IPS DF 6.9 (cell line): ENCODE measurements around the gene ADI1.
"Not testable (repeated sequence)": the region's sequence is repeated elsewhere in the genome, so short reads cannot be mapped to it uniquely, and the experiment has no call there.

Source experiments
- DNase-seq: peaks from one replicate; pipeline ENCODE4 v3.0.0-alpha.2; 2013; ENCODE audit warnings: low read depth, low spot score
- H3K27ac ChIP-seq: one replicate; pipeline ENCODE4 v1.5.1; 2013; ENCODE audit warnings: low read length, control low read depth
- H3K27me3 ChIP-seq: 2 replicates; pipeline ENCODE4 v1.6.1; 2013; ENCODE audit warnings: mild to moderate bottlenecking, low read length; ENCODE audit not compliant: control insufficient read depth, insufficient read depth
- H3K36me3 ChIP-seq: 2 replicates; pipeline ENCODE4 v1.6.1; 2013; ENCODE audit warnings: low read length; ENCODE audit not compliant: control insufficient read depth, insufficient read depth
- H3K4me1 ChIP-seq: 2 replicates; pipeline ENCODE4 v1.6.1; 2013; ENCODE audit warnings: low read length; ENCODE audit not compliant: control insufficient read depth, insufficient read depth
- H3K4me3 ChIP-seq: 2 replicates; pipeline ENCODE4 v1.5.1; 2013; ENCODE audit warnings: mild to moderate bottlenecking, low read length
- H3K9me3 ChIP-seq: 2 replicates; pipeline ENCODE4 v1.6.1; 2013; ENCODE audit warnings: low read length, inconsistent platforms; ENCODE audit not compliant: control insufficient read depth, insufficient read depth
- WGBS: extraction: QIAGEN DNeasy Blood & Tissue Kit; methylation state at CpG from one replicate; pipeline ENCODE4 v1.1.7; 2013; ENCODE audit warnings: mixed read lengths, missing lambda C conversion rate; ENCODE audit not compliant: insufficient read length, insufficient coverage; 5-methylcytosine and 5-hydroxymethylcytosine counted together

ADI1 gene

GRCh38 chr2:3494984-3495666, 24.2 kb downstream of the ADI1 start:
- H3K4me1 ChIP-seq = peaks cover 4% of the 10 kb centered on the region
- no peaks in the 10 kb centered on the region for H3K9me3 ChIP-seq
- H3K27ac ChIP-seq = no peak overlapping the region
- no peaks in the 10 kb centered on the region for H3K27me3 ChIP-seq
- no peaks in the 10 kb centered on the region for H3K36me3 ChIP-seq
- no peak overlapping the region for H3K4me3 ChIP-seq
- DNase-seq = no peak
- no CpG with 5 or more reads among the region's 13 CpGs for WGBS

- Histone ChIP-seq H3K4me3 (no peak overlapping the region), H3K9me3 (no peaks in the 10 kb centered on the region), H3K36me3 (no peaks in the 10 kb centered on the region), H3K27me3 (no peaks in the 10 kb centered on the region), H3K27ac (no peak overlapping the region), H3K4me1 (peaks cover 4% of the 10 kb centered on the region)
- no CpG with 5 or more reads among the region's 10 CpGs for WGBS
- no peak for DNase-seq
Observed at GRCh38 chr2:3493615-3494007, 25.7 kb downstream of the ADI1 start.

GRCh38 chr2:3492951-3493614, 26.2 kb downstream of the ADI1 start:
- Histone ChIP-seq H3K27ac (no peak overlapping the region), H3K9me3 (no peaks in the 10 kb centered on the region), H3K4me3 (no peak overlapping the region), H3K4me1 (peaks cover 4% of the 10 kb centered on the region), H3K36me3 (no peaks in the 10 kb centered on the region), H3K27me3 (no peaks in the 10 kb centered on the region)
- DNase-seq = no peak
- WGBS = no CpG with 5 or more reads among the region's 29 CpGs

GRCh38 chr2:3492475-3492787, 26.9 kb downstream of the ADI1 start:
- H3K4me1 ChIP-seq, DNase-seq, H3K4me3 ChIP-seq, H3K9me3 ChIP-seq, H3K27me3 ChIP-seq, H3K27ac ChIP-seq, H3K36me3 ChIP-seq: not testable (repeated sequence)
- no CpG with 5 or more reads among the region's 12 CpGs for WGBS

- Histone ChIP-seq H3K27ac (no peak overlapping the region), H3K4me1 (peaks cover 4% of the 10 kb centered on the region), H3K36me3 (no peaks in the 10 kb centered on the region), H3K9me3 (no peaks in the 10 kb centered on the region), H3K27me3 (no peaks in the 10 kb centered on the region), H3K4me3 (no peak overlapping the region)
- no peak for DNase-seq
- WGBS = no CpG with 5 or more reads among the region's 17 CpGs
Observed at GRCh38 chr2:3491716-3492474, 27.4 kb downstream of the ADI1 start.

- no peaks in the 10 kb centered on the region for H3K27me3 ChIP-seq
- WGBS = no CpG with 5 or more reads among the region's 6 CpGs
- peaks cover 4% of the 10 kb centered on the region for H3K4me1 ChIP-seq
- DNase-seq = no peak
- H3K27ac ChIP-seq = no peak overlapping the region
- H3K4me3 ChIP-seq = no peak overlapping the region
- H3K9me3 ChIP-seq = no peaks in the 10 kb centered on the region
- no peaks in the 10 kb centered on the region for H3K36me3 ChIP-seq
Observed at GRCh38 chr2:3491306-3491705, 28.0 kb downstream of the ADI1 start.

GRCh38 chr2:3490191-3491170, 28.9 kb downstream of the ADI1 start:
- Histone ChIP-seq H3K27me3 (no peaks in the 10 kb centered on the region), H3K4me1 (peaks cover 4% of the 10 kb centered on the region), H3K36me3 (no peaks in the 10 kb centered on the region), H3K27ac (no peak overlapping the region), H3K9me3 (no peaks in the 10 kb centered on the region), H3K4me3 (no peak overlapping the region)
- WGBS = no CpG with 5 or more reads among the region's 27 CpGs
- DNase-seq = no peak

- DNase-seq = no peak
- Histone ChIP-seq H3K4me3 (no peak overlapping the region), H3K4me1 (peaks cover 4% of the 10 kb centered on the region), H3K27me3 (no peaks in the 10 kb centered on the region), H3K36me3 (no peaks in the 10 kb centered on the region), H3K9me3 (no peaks in the 10 kb centered on the region), H3K27ac (no peak overlapping the region)
- no CpG with 5 or more reads among the region's 16 CpGs for WGBS
Observed at GRCh38 chr2:3489764-3490115, 29.6 kb downstream of the ADI1 start.

GRCh38 chr2:3488855-3489763, 30.2 kb downstream of the ADI1 start:
- WGBS = no CpG with 5 or more reads among the region's 27 CpGs
- Histone ChIP-seq H3K27ac (no peak overlapping the region), H3K4me3 (no peak overlapping the region), H3K9me3 (no peaks in the 10 kb centered on the region), H3K36me3 (no peaks in the 10 kb centered on the region), H3K4me1 (peaks cover 4% of the 10 kb centered on the region), H3K27me3 (no peaks in the 10 kb centered on the region)
- DNase-seq = no peak
